Osteoblast (primary cell): ENCODE results near the gene PPP6R3. TPM values are rescaled to one million over a fixed set of nuclear protein-coding genes. Genes with fewer than 3 reads are reported as not detected.

Experiments used
- DNase-seq: peaks from one replicate; pipeline ENCODE4 v3.0.0; 2011; ENCODE audit warnings: low spot score, mixed read lengths; ENCODE audit not compliant: insufficient read length; ENCODE audit errors: missing footprints
- H2AFZ ChIP-seq: 2 replicates; pipeline ENCODE4 v1.6.0; 2011; ENCODE audit warnings: mild to moderate bottlenecking, low read length
- H3K27ac ChIP-seq: 2 replicates; pipeline ENCODE4 v1.5.1; 2011; ENCODE audit warnings: mild to moderate bottlenecking, low read depth, low read length, moderate library complexity
- H3K27me3 ChIP-seq: 2 replicates; pipeline ENCODE4 v1.6.0; 2012; ENCODE audit warnings: mild to moderate bottlenecking, control low read depth, inconsistent platforms, low read length, moderate library complexity; ENCODE audit not compliant: insufficient read depth
- H3K36me3 ChIP-seq: 2 replicates; pipeline ENCODE4 v1.5.1; 2011; ENCODE audit warnings: mild to moderate bottlenecking, low read length, control low read depth, moderate library complexity; ENCODE audit not compliant: insufficient read depth
- H3K4me1 ChIP-seq: 2 replicates; pipeline ENCODE4 v1.5.1; 2011; ENCODE audit warnings: mild to moderate bottlenecking, low read length, control low read depth, moderate library complexity; ENCODE audit not compliant: insufficient read depth
- H3K4me2 ChIP-seq: 2 replicates; pipeline ENCODE4 v1.6.0; 2011; ENCODE audit warnings: mild to moderate bottlenecking, low read length; ENCODE audit not compliant: insufficient read depth
- H3K4me3 ChIP-seq: fragments of 200-600 bp; sonication (generic); 3 replicates; pipeline ENCODE4 v1.5.1; 2012; ENCODE audit warnings: mild to moderate bottlenecking, low read length, inconsistent platforms; ENCODE audit not compliant: insufficient read depth
- H3K79me2 ChIP-seq: 2 replicates; pipeline ENCODE4 v1.6.0; 2012; ENCODE audit warnings: mild to moderate bottlenecking, low read length, control low read depth, inconsistent platforms; ENCODE audit not compliant: insufficient read depth
- H3K9me3 ChIP-seq: 2 replicates; pipeline ENCODE4 v1.5.1; 2011; ENCODE audit warnings: low read depth, low read length, control low read depth
- H4K20me1 ChIP-seq: 2 replicates; pipeline ENCODE4 v1.6.0; 2012; ENCODE audit warnings: mild to moderate bottlenecking, low read length, control low read depth; ENCODE audit not compliant: insufficient read depth
- CTCF ChIP-seq: IDR thresholded peaks from 2 replicates; pipeline ENCODE4 v1.5.1; 2011; ENCODE audit warnings: mild to moderate bottlenecking, low read depth, low read length, moderate library complexity; ENCODE audit errors: extremely low read depth
- total RNA-seq: library from RNA; depleted of rRNA; stranded (reverse); fragments of >200 nt; gene quantifications from 2 replicates; pipeline ENCODE4 v1.2.3, GENCODE V29; 2012

Gene PPP6R3
- total RNA-seq, 1 donor = 131 TPM

DNA sequence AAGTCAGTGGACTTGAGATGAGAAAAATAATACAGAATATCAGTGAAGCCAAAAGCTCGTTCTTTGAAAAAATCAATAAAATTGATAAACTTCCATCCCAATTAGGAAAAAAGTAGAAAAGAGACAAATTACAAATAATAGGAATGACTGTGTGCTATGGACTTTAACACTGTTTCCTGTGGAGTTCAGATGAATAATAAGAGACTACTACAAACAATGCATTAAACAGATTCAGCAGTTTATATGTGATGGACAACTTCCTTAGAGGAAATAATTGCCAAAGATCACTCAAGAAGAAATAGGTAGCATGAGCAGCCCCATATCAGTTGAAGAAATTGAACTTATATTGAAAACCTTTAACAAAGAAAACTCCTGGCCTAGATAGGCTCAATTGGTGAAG is 99.7 kb downstream of the PPP6R3 start:
- no peak overlapping the region for H3K4me2 ChIP-seq
- H3K36me3 ChIP-seq = peaks cover 41% of the 10 kb centered on the region
- peaks cover 10% of the 10 kb centered on the region for H4K20me1 ChIP-seq
- no peak overlapping the region for H2AFZ ChIP-seq
- H3K27me3 ChIP-seq = no peaks in the 10 kb centered on the region
- no peak for TF ChIP-seq CTCF
- H3K9me3 ChIP-seq = no peaks in the 10 kb centered on the region
- no peak overlapping the region for H3K27ac ChIP-seq
- H3K79me2 ChIP-seq = peaks cover 42% of the 10 kb centered on the region
- H3K4me3 ChIP-seq = no peak overlapping the region
- no peak for DNase-seq
- H3K4me1 ChIP-seq = no peaks in the 10 kb centered on the region

GRCh38 chr11:68563454-68563853 is 102.9 kb downstream of the PPP6R3 start:
- Histone ChIP-seq H3K4me2 (no peak overlapping the region), H3K27ac (no peak overlapping the region), H3K27me3 (no peaks in the 10 kb centered on the region), H3K4me1 (no peaks in the 10 kb centered on the region), H3K36me3 (peaks cover 51% of the 10 kb centered on the region), H2AFZ (no peak overlapping the region), H3K79me2 (peaks cover 41% of the 10 kb centered on the region), H3K4me3 (no peak overlapping the region), H3K9me3 (no peaks in the 10 kb centered on the region), H4K20me1 (peaks cover 9% of the 10 kb centered on the region)
- no peak for DNase-seq
- TF ChIP-seq CTCF = no peak

DNA sequence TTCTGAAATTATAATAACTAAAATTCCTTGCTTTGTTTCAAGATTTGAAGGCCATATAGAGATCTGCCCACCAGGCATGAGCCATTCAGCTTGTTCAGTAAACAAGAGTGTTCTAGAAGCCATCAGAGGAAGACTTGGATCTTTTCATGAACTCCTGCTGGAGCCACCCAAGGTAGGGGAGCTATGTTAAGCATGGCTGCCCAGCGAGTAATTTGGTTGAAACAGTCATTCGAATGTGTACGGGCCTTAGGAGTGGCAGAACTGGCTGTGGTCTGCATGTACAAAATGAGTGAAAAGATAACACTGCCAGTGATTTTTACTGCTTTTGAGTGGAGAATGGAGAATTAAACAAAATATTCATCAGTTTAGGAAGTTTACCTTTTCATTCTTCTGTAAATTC is 103.7 kb downstream of the PPP6R3 start:
- Histone ChIP-seq H4K20me1 (peaks cover 11% of the 10 kb centered on the region), H3K4me2 (no peak overlapping the region), H2AFZ (no peak overlapping the region), H3K4me1 (no peaks in the 10 kb centered on the region), H3K9me3 (no peaks in the 10 kb centered on the region), H3K36me3 (peaks cover 44% of the 10 kb centered on the region), H3K27ac (no peak overlapping the region), H3K4me3 (no peak overlapping the region), H3K79me2 (peaks cover 34% of the 10 kb centered on the region), H3K27me3 (no peaks in the 10 kb centered on the region)
- TF ChIP-seq CTCF = no peak
- DNase-seq = no peak

DNA sequence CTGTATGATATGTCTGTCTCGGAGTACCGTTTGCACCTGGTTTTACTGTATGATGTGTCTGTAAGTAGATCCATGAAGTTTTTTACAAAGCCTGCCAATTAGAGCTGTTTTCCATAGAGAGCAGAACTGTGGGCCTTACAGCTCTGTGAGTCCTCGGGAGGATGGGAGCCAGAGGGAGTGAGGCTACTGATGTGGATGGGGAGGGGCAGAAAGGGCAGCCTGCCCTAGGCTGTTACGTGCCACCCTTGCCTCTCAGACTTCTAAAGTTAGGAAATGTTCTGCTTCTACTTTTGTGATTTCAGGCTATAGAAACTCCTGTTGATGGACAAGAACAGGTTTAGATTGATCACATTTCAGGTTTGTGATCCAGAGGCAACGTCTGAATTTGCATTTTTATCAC is 105.2 kb downstream of the PPP6R3 start:
- H2AFZ ChIP-seq = no peak overlapping the region
- no peak overlapping the region for H3K27ac ChIP-seq
- no peak for DNase-seq
- no peaks in the 10 kb centered on the region for H3K4me1 ChIP-seq
- no peaks in the 10 kb centered on the region for H3K9me3 ChIP-seq
- H3K36me3 ChIP-seq = peaks cover 47% of the 10 kb centered on the region
- no peak overlapping the region for H3K4me3 ChIP-seq
- peaks cover 31% of the 10 kb centered on the region for H3K79me2 ChIP-seq
- H3K27me3 ChIP-seq = no peaks in the 10 kb centered on the region
- no peak for TF ChIP-seq CTCF
- H4K20me1 ChIP-seq = peaks cover 11% of the 10 kb centered on the region
- no peak overlapping the region for H3K4me2 ChIP-seq
